GM19043 (cell line): Measurements from ENCODE around the gene SLC37A4.

Source experiments
- ATAC-seq: cut with Tn5 transposase; IDR thresholded peaks from one replicate; pipeline ENCODE4 v1.9.1; 2021; ENCODE audit warnings: low read depth; ENCODE audit not compliant: unreplicated experiment

The SLC37A4 gene

GRCh38 chr11:118979434-118979833 is 51.2 kb downstream of the SLC37A4 start:
- no peak for ATAC-seq

GRCh38 chr11:118975771-118976709 is 54.6 kb downstream of the SLC37A4 start:
- ATAC-seq = no peak
